Uterus (tissue), 4 donors: ENCODE data around the gene DNAJB5. TPM values are rescaled to one million over a fixed set of nuclear protein-coding genes. Genes with fewer than 3 reads are reported as not detected.

Experiments used
- DNase-seq, 2 donors: peaks; one replicate each; pipeline ENCODE4 v3.0.0-alpha.2; 2019 to 2020
- H3K27ac ChIP-seq, 2 donors: fragments of 200-600 bp; sonication (generic); 1 replicate in 1 of 2; 2 replicates in 1 of 2; pipeline ENCODE4 v1.5.1; 2016 to 2018
- H3K27me3 ChIP-seq, 2 donors: fragments of 200-600 bp; sonication (generic); one replicate each; pipeline ENCODE4 v1.5.1; 2018 to 2019; ENCODE audit warnings: control low read depth in 1 of 2
- H3K36me3 ChIP-seq, 2 donors: fragments of 200-600 bp; sonication (generic); one replicate each; pipeline ENCODE4 v1.5.1; 2019; ENCODE audit warnings: control low read depth in 1 of 2
- H3K4me1 ChIP-seq, 2 donors: fragments of 200-600 bp; sonication (generic); one replicate each; pipeline ENCODE4 v1.5.1; 2018 to 2019; ENCODE audit warnings: control low read depth in 1 of 2
- H3K4me3 ChIP-seq, 2 donors: fragments of 200-600 bp; sonication (generic); 1 replicate in 1 of 2; 2 replicates in 1 of 2; pipeline ENCODE4 v1.5.1; 2018 to 2019; ENCODE audit warnings: mild to moderate bottlenecking in 1 of 2
- H3K9me3 ChIP-seq, 2 donors: fragments of 200-600 bp; sonication (generic); one replicate each; pipeline ENCODE4 v1.5.1; 2019; ENCODE audit warnings: control low read depth in 1 of 2
- CTCF ChIP-seq, 4 experiments: fragments of 200-600 bp in 2 of 4; fragments of 450-650 bp in 2 of 4; sonication (generic) in 2 of 4; IDR thresholded peaks; one replicate each; pipeline ENCODE4 v1.5.1; 2016 to 2019; ENCODE audit warnings: antibody characterized with exemption in 4 of 4, mild to moderate bottlenecking in 2 of 4, moderate library complexity in 1 of 4
- POLR2A ChIP-seq, 2 donors: fragments of 450-650 bp; IDR thresholded peaks; one replicate each; pipeline ENCODE4 v1.6.1; 2016; ENCODE audit warnings: antibody characterized with exemption in 2 of 2, mild to moderate bottlenecking in 1 of 2, moderate library complexity in 1 of 2
- intact Hi-C: fragments of 100-400 bp; cut with DNase I; formaldehyde crosslinking; loops from one replicate; pipeline ENCODE4 v1.15.1; 2023; ENCODE audit warnings: low total_unique reads
- total RNA-seq, 4 donors: library from RNA; depleted of rRNA in 3 of 4; stranded (reverse); fragments of >200 nt in 3 of 4; gene quantifications; one replicate each; pipeline versions ENCODE4 v1.1.0 to v1.2.4, GENCODE V29; 2014 to 2023
- donor health status: DM: yes; HTN: yes; CAD: no.

The DNAJB5 gene
- total RNA-seq, 4 donors from 2014 or later: 9.7 to 45.0 (median 25.1) TPM

GRCh38 chr9:34992376-34992951, 2.9 kb downstream of the DNAJB5 start:
- Histone ChIP-seq H3K4me3 (no peak overlapping the region), H3K27ac (peak overlapping the region; percentile 90 to 100), H3K9me3 (no peaks in the 10 kb centered on the region), H3K4me1 (peaks cover 6 to 31% of the 10 kb centered on the region in 2 donors), H3K36me3 (no peaks in the 10 kb centered on the region), H3K27me3 (no peaks in the 10 kb centered on the region)
- peak; percentile 77 to 88 for DNase-seq
- TF ChIP-seq POLR2A (IDR thresholded peaks at IDR 0.05) (peak in 1 of 2 donors; percentile 26), CTCF (IDR thresholded peaks at IDR 0.05) (no peak)
- intact Hi-C loops: no loop called here

GRCh38 chr9:34993502-34994259, 4.1 kb downstream of the DNAJB5 start:
- peak; percentile 86 to 90 for DNase-seq
- no peak overlapping the region for H3K4me3 ChIP-seq
- no peaks in the 10 kb centered on the region for H3K36me3 ChIP-seq
- no peaks in the 10 kb centered on the region for H3K27me3 ChIP-seq
- no peaks in the 10 kb centered on the region for H3K9me3 ChIP-seq
- H3K4me1 ChIP-seq: peaks cover 6 to 26% of the 10 kb centered on the region in 2 donors
- H3K27ac ChIP-seq: peak overlapping the region; percentile 90 to 100
- intact Hi-C loops: no loop called here
- TF ChIP-seq POLR2A (IDR thresholded peaks at IDR 0.05): peak; percentile 27 to 47
- TF ChIP-seq CTCF (IDR thresholded peaks at IDR 0.05): no peak

- Histone ChIP-seq H3K27ac (peak overlapping the region; percentile 90 to 100), H3K4me1 (peaks cover 6 to 24% of the 10 kb centered on the region in 2 donors), H3K9me3 (no peaks in the 10 kb centered on the region), H3K36me3 (no peaks in the 10 kb centered on the region), H3K4me3 (no peak overlapping the region), H3K27me3 (no peaks in the 10 kb centered on the region)
- TF ChIP-seq CTCF (IDR thresholded peaks at IDR 0.05) (peak; percentile 45 to 62 (median 52)), POLR2A (IDR thresholded peaks at IDR 0.05) (no peak)
- DNase-seq: peak; percentile 50 to 60
- intact Hi-C loops: no loop called here
Measured at GRCh38 chr9:34994260-34994899, 4.8 kb downstream of the DNAJB5 start.

GRCh38 chr9:34994900-34995669, 5.5 kb downstream of the DNAJB5 start:
- intact Hi-C loops: no loop called here
- no peak for TF ChIP-seq POLR2A (IDR thresholded peaks at IDR 0.05)
- Histone ChIP-seq H3K36me3 (no peaks in the 10 kb centered on the region), H3K4me3 (no peak overlapping the region), H3K27me3 (no peaks in the 10 kb centered on the region), H3K4me1 (peaks cover 6 to 24% of the 10 kb centered on the region in 2 donors), H3K27ac (peak overlapping the region; percentile 90 to 100), H3K9me3 (no peaks in the 10 kb centered on the region)
- no peak for DNase-seq

GRCh38 chr9:34995670-34996060, 6.1 kb downstream of the DNAJB5 start:
- Histone ChIP-seq H3K27ac (peak overlapping the region; percentile 90 to 100), H3K4me3 (no peak overlapping the region), H3K27me3 (no peaks in the 10 kb centered on the region), H3K4me1 (peaks cover 6 to 24% of the 10 kb centered on the region in 2 donors), H3K9me3 (no peaks in the 10 kb centered on the region), H3K36me3 (no peaks in the 10 kb centered on the region)
- intact Hi-C loops: no loop called here
- DNase-seq: no peak
- TF ChIP-seq POLR2A (IDR thresholded peaks at IDR 0.05) (no peak), CTCF (IDR thresholded peaks at IDR 0.05) (no peak)
